ENCODE results near the gene ARFGEF3.

DNA sequence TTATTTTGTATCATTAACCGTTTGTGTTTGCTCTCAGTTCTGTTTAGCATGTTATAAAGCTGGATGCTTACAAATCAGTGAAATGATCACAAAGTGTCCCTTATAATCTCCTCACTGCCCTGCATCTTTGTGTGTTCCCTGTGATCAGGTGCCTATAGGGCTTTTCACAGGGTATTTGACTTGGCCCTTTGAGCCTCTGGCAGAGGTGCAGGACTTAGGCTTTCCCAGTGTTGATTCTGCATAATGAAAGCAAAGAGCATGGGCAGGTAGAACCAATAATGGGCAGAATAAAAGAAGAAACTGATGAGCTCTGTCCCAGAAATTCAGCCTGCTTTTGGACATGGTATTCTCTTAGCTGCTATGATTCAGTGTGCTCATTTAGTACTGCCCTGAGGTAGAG is 73.5 kb downstream of the ARFGEF3 start:
- TF ChIP-seq CTCF (conservative IDR thresholded peaks at IDR 0.05; ENCODE audit: low read depth, low read length) = no peak
- no peak for TF ChIP-seq EZH2 (IDR thresholded peaks at IDR 0.05; ENCODE audit: low read length, unreplicated experiment)
- no peak for TF ChIP-seq EZH2phosphoT487 (IDR thresholded peaks at IDR 0.05; ENCODE audit: borderline replicate concordance, low read length)
